ENCODE results near the gene FAM200A.
A peak's percentile ranks its signal among the peaks of the same experiment; 100 is the strongest.

Gene FAM200A

GRCh38 chr7:99541212-99541611, 10.7 kb downstream of the FAM200A start:
- H3K4me3 ChIP-seq (ENCODE audit: low read length in 2 of 2): no peak overlapping the region
- no peaks in the 10 kb centered on the region for H3K4me1 ChIP-seq (ENCODE audit: control insufficient read depth, insufficient read depth, low read length)
- peaks cover 9 to 32% of the 10 kb centered on the region in 2 donors for H3K9me3 ChIP-seq (ENCODE audit: control insufficient read depth in 2 of 2, low read length in 2 of 2)
- H3K36me3 ChIP-seq (ENCODE audit: control insufficient read depth in 2 of 2, insufficient read depth in 2 of 2, low read length in 2 of 2): no peaks in the 10 kb centered on the region
- no peaks in the 10 kb centered on the region for H3K27me3 ChIP-seq (ENCODE audit: control insufficient read depth in 1 of 2, insufficient read depth in 2 of 2, low read length in 2 of 2)
- H3K9ac ChIP-seq (ENCODE audit: low read length in 2 of 2): no peak overlapping the region
- H3K27ac ChIP-seq (ENCODE audit: low read length): no peak overlapping the region

- no peak overlapping the region for H3K27ac ChIP-seq (ENCODE audit: low read length)
- H3K4me3 ChIP-seq (ENCODE audit: low read length in 2 of 2): peak overlapping the region in 1 of 2 donors; percentile 40
- H3K9me3 ChIP-seq (ENCODE audit: control insufficient read depth in 2 of 2, low read length in 2 of 2): peaks cover 9 to 34% of the 10 kb centered on the region in 2 donors
Measured at GRCh38 chr7:99540542-99540941, 11.4 kb downstream of the FAM200A start.

GRCh38 chr7:99539213-99539811, 12.6 kb downstream of the FAM200A start:
- no peaks in the 10 kb centered on the region for H3K4me1 ChIP-seq (ENCODE audit: control insufficient read depth, insufficient read depth, low read length)
- H3K9me3 ChIP-seq (ENCODE audit: control insufficient read depth in 2 of 2, low read length in 2 of 2): peaks cover 9 to 34% of the 10 kb centered on the region in 2 donors
- no peak overlapping the region for H3K4me3 ChIP-seq (ENCODE audit: low read length in 2 of 2)
- H3K27me3 ChIP-seq (ENCODE audit: control insufficient read depth in 1 of 2, insufficient read depth in 2 of 2, low read length in 2 of 2): no peaks in the 10 kb centered on the region
- no peaks in the 10 kb centered on the region for H3K36me3 ChIP-seq (ENCODE audit: control insufficient read depth in 2 of 2, insufficient read depth in 2 of 2, low read length in 2 of 2)
- H3K27ac ChIP-seq (ENCODE audit: low read length): no peak overlapping the region
- H3K9ac ChIP-seq (ENCODE audit: low read length in 2 of 2): no peak overlapping the region

More at GRCh38 chr7:99540542-99540941, 11.4 kb downstream of the FAM200A start:
- Histone ChIP-seq H3K4me1 (ENCODE audit: control insufficient read depth, insufficient read depth, low read length) (no peaks in the 10 kb centered on the region), H3K27me3 (ENCODE audit: control insufficient read depth in 1 of 2, insufficient read depth in 2 of 2, low read length in 2 of 2) (no peaks in the 10 kb centered on the region), H3K36me3 (ENCODE audit: control insufficient read depth in 2 of 2, insufficient read depth in 2 of 2, low read length in 2 of 2) (no peaks in the 10 kb centered on the region), H3K9ac (ENCODE audit: low read length in 2 of 2) (no peak overlapping the region)

DNA sequence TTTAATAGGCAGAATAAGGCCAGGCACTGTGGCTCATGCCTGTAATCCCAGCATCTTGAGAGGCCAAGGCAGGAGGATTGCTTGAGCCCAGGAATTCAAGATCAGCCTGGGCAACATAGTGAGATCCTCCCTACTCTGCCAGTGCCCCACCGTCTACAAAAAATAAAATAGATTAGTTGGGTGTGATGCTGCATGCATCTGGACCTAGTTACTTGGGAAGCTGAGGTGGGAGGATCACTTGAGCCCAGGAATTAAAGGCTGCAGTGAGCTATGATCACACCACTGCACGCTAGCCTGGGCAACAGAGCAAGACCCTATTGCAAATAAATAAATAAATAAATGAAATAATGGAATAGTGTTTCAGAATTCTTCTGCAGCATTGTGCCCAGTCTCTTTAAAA, 16.2 kb downstream of the FAM200A start:
- Histone ChIP-seq H3K36me3 (ENCODE audit: control insufficient read depth in 2 of 2, insufficient read depth in 2 of 2, low read length in 2 of 2) (peaks cover 28 to 31% of the 10 kb centered on the region in 2 donors), H3K9me3 (ENCODE audit: control insufficient read depth in 2 of 2, low read length in 2 of 2) (peaks cover 33 to 47% of the 10 kb centered on the region in 2 donors), H3K4me3 (ENCODE audit: low read length in 2 of 2) (no peak overlapping the region)

GRCh38 chr7:99531354-99531765, 20.6 kb downstream of the FAM200A start:
- H3K4me3 ChIP-seq (ENCODE audit: low read length in 2 of 2): peak overlapping the region in 1 of 2 donors; percentile 18

More for the DNA sequence above, 16.2 kb downstream of the FAM200A start:
- Histone ChIP-seq H3K27me3 (ENCODE audit: control insufficient read depth in 1 of 2, insufficient read depth in 2 of 2, low read length in 2 of 2) (no peaks in the 10 kb centered on the region), H3K9ac (ENCODE audit: low read length in 2 of 2) (no peak overlapping the region), H3K27ac (ENCODE audit: low read length) (no peak overlapping the region), H3K4me1 (ENCODE audit: control insufficient read depth, insufficient read depth, low read length) (no peaks in the 10 kb centered on the region)

DNA sequence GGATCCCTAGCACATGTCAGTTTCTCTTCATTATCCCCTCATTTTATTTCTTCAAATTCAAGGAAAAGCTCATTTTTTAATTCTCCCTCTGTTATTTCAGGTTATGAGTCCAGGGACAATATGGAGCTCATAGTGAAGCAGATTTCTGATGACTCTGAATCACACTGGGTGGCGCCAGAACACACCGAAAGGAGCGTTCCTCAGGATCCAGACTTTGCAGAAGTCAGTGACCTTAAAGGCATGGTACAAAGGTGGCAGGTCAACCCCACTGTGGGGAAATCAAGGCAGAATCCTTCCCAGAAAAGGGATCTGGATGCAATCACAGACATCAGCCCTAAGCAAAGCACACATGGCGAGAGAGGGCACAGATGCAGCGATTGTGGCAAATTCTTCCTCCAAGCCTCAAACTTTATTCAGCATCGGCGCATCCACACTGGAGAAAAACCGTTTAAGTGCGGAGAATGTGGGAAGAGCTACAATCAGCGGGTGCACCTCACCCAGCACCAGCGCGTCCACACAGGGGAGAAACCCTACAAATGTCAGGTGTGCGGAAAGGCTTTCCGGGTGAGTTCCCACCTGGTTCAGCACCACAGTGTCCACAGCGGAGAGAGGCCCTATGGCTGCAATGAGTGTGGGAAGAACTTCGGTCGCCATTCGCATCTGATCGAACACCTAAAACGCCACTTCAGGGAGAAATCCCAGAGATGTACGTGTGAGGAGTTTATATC, 26.0 kb downstream of the FAM200A start:
- Histone ChIP-seq H3K4me1 (ENCODE audit: control insufficient read depth, insufficient read depth, low read length) (no peaks in the 10 kb centered on the region), H3K9me3 (ENCODE audit: control insufficient read depth in 2 of 2, low read length in 2 of 2) (peaks cover 3 to 7% of the 10 kb centered on the region in 2 donors), H3K36me3 (ENCODE audit: control insufficient read depth in 2 of 2, insufficient read depth in 2 of 2, low read length in 2 of 2) (peaks cover 26 to 30% of the 10 kb centered on the region in 2 donors), H3K9ac (ENCODE audit: low read length in 2 of 2) (no peak overlapping the region), H3K27me3 (ENCODE audit: control insufficient read depth in 1 of 2, insufficient read depth in 2 of 2, low read length in 2 of 2) (no peaks in the 10 kb centered on the region), H3K27ac (ENCODE audit: low read length) (no peak overlapping the region), H3K4me3 (ENCODE audit: low read length in 2 of 2) (no peak overlapping the region)

More at GRCh38 chr7:99531354-99531765, 20.6 kb downstream of the FAM200A start:
- no peak overlapping the region for H3K27ac ChIP-seq (ENCODE audit: low read length)
- H3K27me3 ChIP-seq (ENCODE audit: control insufficient read depth in 1 of 2, insufficient read depth in 2 of 2, low read length in 2 of 2): no peaks in the 10 kb centered on the region
- peaks cover 32 to 39% of the 10 kb centered on the region in 2 donors for H3K9me3 ChIP-seq (ENCODE audit: control insufficient read depth in 2 of 2, low read length in 2 of 2)
- no peaks in the 10 kb centered on the region for H3K4me1 ChIP-seq (ENCODE audit: control insufficient read depth, insufficient read depth, low read length)
- H3K9ac ChIP-seq (ENCODE audit: low read length in 2 of 2): no peak overlapping the region
- peaks cover 44 to 48% of the 10 kb centered on the region in 2 donors for H3K36me3 ChIP-seq (ENCODE audit: control insufficient read depth in 2 of 2, insufficient read depth in 2 of 2, low read length in 2 of 2)

DNA sequence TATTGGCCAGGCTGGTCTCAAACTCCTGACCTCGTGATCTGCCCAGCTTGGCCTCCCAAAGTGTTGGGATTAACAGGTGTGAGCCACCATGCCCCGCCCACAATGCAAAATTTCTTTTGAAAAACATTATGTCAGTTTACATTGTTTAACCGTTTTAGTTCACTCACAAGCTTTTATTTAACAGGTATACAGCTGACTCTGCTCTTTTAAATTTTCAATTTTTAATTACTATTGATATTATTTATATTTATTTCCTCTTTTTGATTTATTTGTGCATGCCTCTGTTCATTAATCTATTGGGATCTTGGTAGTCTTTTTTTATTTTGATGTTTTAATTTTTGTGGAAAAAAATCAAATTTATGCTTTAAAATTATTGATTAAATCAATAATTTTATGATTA, 30.5 kb downstream of the FAM200A start:
- peaks cover 16 to 19% of the 10 kb centered on the region in 2 donors for H3K36me3 ChIP-seq (ENCODE audit: control insufficient read depth in 2 of 2, insufficient read depth in 2 of 2, low read length in 2 of 2)
- H3K27me3 ChIP-seq (ENCODE audit: control insufficient read depth in 1 of 2, insufficient read depth in 2 of 2, low read length in 2 of 2): no peaks in the 10 kb centered on the region
- no peak overlapping the region for H3K9ac ChIP-seq (ENCODE audit: low read length in 2 of 2)
- no peak overlapping the region for H3K4me3 ChIP-seq (ENCODE audit: low read length in 2 of 2)
- H3K9me3 ChIP-seq (ENCODE audit: control insufficient read depth in 2 of 2, low read length in 2 of 2): no peaks in the 10 kb centered on the region
- H3K27ac ChIP-seq (ENCODE audit: low read length): no peak overlapping the region
- H3K4me1 ChIP-seq (ENCODE audit: control insufficient read depth, insufficient read depth, low read length): no peaks in the 10 kb centered on the region

DNA sequence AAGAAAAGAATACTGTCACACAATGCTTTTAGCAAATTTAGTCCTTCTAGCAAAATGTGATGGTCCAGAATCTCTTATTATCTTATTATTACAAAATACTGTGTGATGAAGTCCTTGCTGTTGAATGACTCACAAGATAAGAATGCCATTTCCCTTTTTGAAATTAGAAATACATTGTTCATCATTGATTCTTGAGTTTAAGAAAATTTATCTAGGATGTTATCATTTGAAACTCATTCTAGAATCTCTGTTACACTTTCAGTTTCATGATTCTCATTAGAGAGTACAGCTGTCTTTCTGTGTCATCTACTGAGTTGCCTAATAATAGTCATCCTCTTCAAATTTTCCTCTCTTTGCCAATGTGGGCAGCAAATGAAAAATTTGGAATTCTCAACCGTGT, 37.9 kb downstream of the FAM200A start:
- Histone ChIP-seq H3K4me3 (ENCODE audit: low read length in 2 of 2) (no peak overlapping the region), H3K9me3 (ENCODE audit: control insufficient read depth in 2 of 2, low read length in 2 of 2) (no peaks in the 10 kb centered on the region), H3K27me3 (ENCODE audit: control insufficient read depth in 1 of 2, insufficient read depth in 2 of 2, low read length in 2 of 2) (no peaks in the 10 kb centered on the region), H3K4me1 (ENCODE audit: control insufficient read depth, insufficient read depth, low read length) (no peaks in the 10 kb centered on the region), H3K27ac (ENCODE audit: low read length) (no peak overlapping the region), H3K36me3 (ENCODE audit: control insufficient read depth in 2 of 2, insufficient read depth in 2 of 2, low read length in 2 of 2) (peaks cover 23 to 25% of the 10 kb centered on the region in 2 donors), H3K9ac (ENCODE audit: low read length in 2 of 2) (no peak overlapping the region)

DNA sequence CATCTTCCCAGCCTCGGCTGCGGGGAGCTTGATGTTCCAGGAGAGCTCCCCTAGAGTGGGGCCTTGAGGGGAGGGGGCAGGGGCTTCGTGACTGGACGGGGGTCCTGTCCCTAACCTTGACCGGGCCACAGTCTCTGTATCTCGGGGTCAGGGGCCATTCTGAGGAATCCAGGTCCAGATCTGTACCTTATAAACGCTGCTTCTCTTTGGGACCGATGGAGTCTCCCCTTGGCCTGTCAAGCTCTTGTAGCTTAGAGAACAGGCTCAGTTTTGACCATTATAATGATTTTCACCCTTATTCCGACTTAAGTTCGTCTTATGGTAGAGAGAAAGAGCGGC, 46.6 kb downstream of the FAM200A start:
- H3K36me3 ChIP-seq (ENCODE audit: control insufficient read depth in 2 of 2, insufficient read depth in 2 of 2, low read length in 2 of 2): no peaks in the 10 kb centered on the region
- H3K9me3 ChIP-seq (ENCODE audit: control insufficient read depth in 2 of 2, low read length in 2 of 2): no peaks in the 10 kb centered on the region
- H3K9ac ChIP-seq (ENCODE audit: low read length in 2 of 2): peak overlapping the region; percentile 94 to 99
- H3K4me3 ChIP-seq (ENCODE audit: low read length in 2 of 2): peak overlapping the region; percentile 92 to 97
- H3K27ac ChIP-seq (ENCODE audit: low read length): peak overlapping the region; percentile 96
- H3K4me1 ChIP-seq (ENCODE audit: control insufficient read depth, insufficient read depth, low read length): peaks cover 27% of the 10 kb centered on the region
- no peaks in the 10 kb centered on the region for H3K27me3 ChIP-seq (ENCODE audit: control insufficient read depth in 1 of 2, insufficient read depth in 2 of 2, low read length in 2 of 2)

GRCh38 chr7:99504603-99505323, 47.2 kb downstream of the FAM200A start, which contains the start of gene ZKSCAN5:
Gene ZKSCAN5, plus strand, starts transcription at chr7:99504662. Its CDS starts 1,383 bp downstream, at chr7:99506045.
- peak within 1 kb of the TSS; percentile 92 to 97 for H3K4me3 ChIP-seq (ENCODE audit: low read length in 2 of 2)
- H3K4me1 ChIP-seq (ENCODE audit: control insufficient read depth, insufficient read depth, low read length): peaks cover 27% of the 10 kb centered on the region
- H3K9me3 ChIP-seq (ENCODE audit: control insufficient read depth in 2 of 2, low read length in 2 of 2): no peaks in the 10 kb centered on the region
- H3K27ac ChIP-seq (ENCODE audit: low read length): peak within 1 kb of the TSS; percentile 96
- no peaks in the 10 kb centered on the region for H3K36me3 ChIP-seq (ENCODE audit: control insufficient read depth in 2 of 2, insufficient read depth in 2 of 2, low read length in 2 of 2)
- H3K27me3 ChIP-seq (ENCODE audit: control insufficient read depth in 1 of 2, insufficient read depth in 2 of 2, low read length in 2 of 2): no peaks in the 10 kb centered on the region
- H3K9ac ChIP-seq (ENCODE audit: low read length in 2 of 2): peak within 1 kb of the TSS; percentile 94 to 99
